NK-92 (cell line): ENCODE results near the gene PNISR.
A peak's percentile ranks its signal among the peaks of the same experiment; 100 is the strongest.
"Not testable (repeated sequence)": the region's sequence is repeated elsewhere in the genome, so short reads cannot be mapped to it uniquely, and the experiment has no call there.

ENCODE experiments used
- DNase-seq: peaks from one replicate; lab custom pipeline; 2025; ENCODE audit not compliant: unreplicated experiment; lab: John Stamatoyannopoulos, UW

The PNISR gene

GRCh38 chr6:99424761-99425646, at the start of gene PNISR:
PNISR (minus strand) TSS chr6:99425308; CDS start chr6:99414659, 10,649 bp downstream.
- DNase-seq: peak; percentile 41

GRCh38 chr6:99473730-99474129, 48.6 kb upstream of the PNISR start:
- no peak for DNase-seq

GRCh38 chr6:99471638-99472037, 46.5 kb upstream of the PNISR start:
- no peak for DNase-seq

- no peak for DNase-seq
Measured at GRCh38 chr6:99467509-99468106, 42.5 kb upstream of the PNISR start.

- DNase-seq: not testable (repeated sequence)
Measured at GRCh38 chr6:99459133-99459532, 34.0 kb upstream of the PNISR start.

GRCh38 chr6:99458319-99458718, 33.2 kb upstream of the PNISR start:
- DNase-seq: no peak

DNA sequence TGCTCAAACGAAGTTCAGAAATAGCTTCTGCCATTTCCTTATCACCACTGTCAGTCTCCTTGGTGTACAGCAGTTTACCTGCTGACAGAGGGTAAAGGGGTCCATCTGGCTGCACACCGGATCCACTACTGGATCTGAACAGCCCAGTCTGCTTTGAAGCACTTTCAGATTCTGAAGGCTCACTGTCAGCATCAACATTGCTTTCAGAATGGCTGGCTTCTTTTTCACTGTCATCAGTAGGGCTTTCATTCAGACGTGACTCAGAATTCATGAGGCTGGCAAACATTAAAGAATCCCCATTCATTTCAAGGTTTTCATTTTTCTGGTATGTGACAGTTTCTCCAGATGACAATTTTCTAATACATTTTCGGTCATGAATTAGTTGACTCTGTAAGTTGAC, 21.0 kb upstream of the PNISR start:
- no peak for DNase-seq

- no peak for DNase-seq
Measured at GRCh38 chr6:99434702-99435530, 9.8 kb upstream of the PNISR start.

DNA sequence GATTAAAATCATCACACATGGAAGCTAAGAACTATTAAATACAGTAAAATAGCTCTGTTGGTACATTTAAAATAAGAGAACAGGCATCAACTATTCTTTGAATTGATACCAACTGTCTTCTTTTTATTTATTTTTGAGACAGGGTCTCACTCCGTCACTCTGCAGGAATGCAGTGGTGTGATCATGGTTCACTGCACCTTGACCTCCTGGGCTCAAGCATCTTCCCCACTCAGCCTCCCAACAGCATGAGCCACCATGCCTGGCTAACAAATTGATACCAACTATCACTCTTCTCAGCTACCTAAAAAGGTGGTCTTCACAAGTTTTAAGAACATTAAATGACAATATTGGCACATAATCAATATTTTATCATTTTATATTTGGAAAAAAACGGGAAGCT, 7.8 kb upstream of the PNISR start:
- no peak for DNase-seq

- DNase-seq: no peak
Measured at GRCh38 chr6:99431901-99432300, 6.8 kb upstream of the PNISR start.

DNA sequence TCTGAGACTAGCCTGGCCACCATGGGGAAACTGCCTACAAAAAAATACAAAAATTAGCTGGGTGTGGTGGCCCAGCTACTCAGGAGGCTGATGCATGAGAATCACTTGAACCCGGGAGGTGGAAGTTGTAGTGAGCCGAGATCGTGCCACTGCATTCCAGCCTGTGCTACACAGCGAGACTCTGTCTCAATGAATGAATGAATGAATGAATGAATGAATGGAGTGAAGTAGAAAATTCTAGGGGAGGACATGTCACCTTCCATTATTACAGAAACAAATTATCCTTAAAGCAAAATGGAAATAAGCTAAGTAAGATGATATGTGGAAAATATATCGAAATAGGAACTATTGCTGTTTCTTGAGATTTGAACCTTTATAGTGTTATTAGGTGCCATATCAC, 2.9 kb upstream of the PNISR start:
- no peak for DNase-seq

DNA sequence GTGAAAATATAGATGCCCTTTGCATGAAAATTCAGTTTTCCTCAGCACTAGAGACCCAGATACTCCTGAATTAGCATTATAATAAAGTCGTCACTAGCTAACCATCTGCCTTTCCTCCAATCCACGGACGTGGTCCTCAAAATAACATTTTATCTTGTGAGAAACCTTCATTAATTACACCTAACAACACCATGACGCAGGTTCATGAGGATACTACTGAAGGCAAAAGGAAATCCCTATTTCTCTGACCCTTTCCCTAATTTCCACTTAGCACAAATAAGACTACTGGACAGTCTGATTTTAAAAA, 1.3 kb upstream of the PNISR start:
- no peak for DNase-seq

DNA sequence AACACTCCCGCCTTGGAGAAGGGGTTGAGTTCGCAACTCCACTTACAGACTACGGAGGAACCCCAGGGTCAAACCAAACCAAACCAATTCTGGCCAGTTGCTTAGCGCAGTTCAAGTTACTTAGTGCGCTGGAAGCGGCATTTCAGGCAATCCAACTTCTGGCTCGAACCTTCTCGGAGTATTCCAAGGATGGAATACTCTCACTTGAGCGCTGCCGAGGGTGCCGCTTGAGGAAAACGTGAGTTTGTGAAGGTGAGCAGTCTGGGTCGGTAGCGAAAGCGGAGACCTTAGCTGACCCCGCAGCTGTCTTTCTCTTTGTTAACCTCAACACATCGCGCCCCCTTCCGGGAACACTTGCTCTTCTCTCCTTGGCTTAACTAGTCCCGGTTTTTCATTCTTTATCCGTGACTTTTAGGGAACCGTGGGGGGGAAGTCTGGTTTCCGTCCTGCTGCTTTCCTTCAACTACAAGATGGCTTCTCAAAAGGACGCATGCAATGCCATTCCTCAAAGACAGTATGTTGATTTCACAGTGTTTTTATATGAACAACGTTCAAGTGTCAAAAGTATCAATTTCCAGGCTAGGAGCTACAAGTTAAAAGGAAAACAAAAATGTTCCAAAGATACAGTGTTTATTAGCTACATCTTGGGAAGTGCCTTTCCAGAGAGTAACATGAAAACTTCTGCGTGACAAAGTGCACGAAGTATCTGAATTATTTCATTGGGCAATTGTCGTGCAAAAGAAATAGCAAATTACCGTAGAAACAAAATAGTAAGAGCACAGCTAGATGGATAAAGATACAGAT, 741 bp upstream of the PNISR start:
- DNase-seq: no peak

DNA sequence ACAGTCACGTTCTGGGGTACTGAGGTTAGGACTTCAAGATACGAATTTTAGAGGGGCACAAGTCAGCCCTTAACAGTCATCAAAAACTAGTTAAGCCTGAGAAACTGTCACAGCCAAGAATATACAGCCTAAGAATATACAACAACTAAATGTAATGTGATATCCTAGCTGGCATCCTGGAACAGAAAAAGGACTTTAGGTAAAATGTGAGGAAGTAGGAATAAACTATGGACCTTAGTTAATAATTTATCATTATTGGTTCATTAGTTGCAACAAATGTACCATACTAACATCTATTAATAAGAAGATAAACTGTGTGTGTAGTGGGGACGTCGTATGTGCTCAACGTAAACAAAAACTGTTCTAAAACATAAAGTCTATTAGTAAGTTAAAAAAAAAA, 1.1 kb downstream of the PNISR start:
- DNase-seq: no peak

GRCh38 chr6:99422912-99423311, 2.2 kb downstream of the PNISR start:
- DNase-seq: no peak

DNA sequence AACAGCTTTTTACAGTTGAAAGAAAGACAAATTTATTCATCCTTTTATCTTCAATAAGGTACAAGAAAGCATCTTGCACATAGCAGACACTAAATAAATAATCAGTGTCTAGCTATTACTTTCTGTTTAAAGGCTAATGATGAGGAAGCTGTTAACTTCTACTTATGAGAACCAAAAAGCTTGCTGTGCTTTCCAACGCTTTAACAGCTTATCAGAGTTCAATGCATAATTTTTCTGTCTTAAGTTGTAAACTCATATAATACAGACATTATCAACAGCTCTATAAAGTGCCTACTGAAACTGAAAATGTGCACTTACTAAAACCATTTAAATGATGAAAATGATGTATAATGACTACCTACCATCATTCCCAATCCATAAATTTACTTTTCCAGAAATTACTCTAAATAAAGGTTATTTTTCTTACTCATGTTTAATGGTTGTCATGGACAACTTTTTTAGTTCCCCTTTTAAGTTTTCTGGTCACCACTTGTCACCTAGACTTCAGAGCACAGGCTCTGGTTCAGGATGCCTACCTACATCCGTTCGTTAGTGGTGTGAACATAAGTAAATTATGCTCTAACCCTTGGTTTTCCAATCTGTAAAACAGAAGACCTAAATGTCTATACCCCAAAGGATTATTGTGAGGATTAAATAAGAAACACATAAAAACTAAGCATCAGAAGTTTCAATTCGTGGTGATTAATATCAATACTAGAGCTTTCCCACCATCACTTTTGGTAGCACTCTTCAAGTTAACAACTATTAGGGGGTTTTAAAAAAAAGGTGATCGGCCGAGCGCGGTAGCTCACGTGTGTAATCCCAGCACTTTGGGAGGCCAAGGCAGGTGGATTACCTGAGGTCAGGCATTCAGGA, 8.0 kb downstream of the PNISR start:
- DNase-seq: no peak

DNA sequence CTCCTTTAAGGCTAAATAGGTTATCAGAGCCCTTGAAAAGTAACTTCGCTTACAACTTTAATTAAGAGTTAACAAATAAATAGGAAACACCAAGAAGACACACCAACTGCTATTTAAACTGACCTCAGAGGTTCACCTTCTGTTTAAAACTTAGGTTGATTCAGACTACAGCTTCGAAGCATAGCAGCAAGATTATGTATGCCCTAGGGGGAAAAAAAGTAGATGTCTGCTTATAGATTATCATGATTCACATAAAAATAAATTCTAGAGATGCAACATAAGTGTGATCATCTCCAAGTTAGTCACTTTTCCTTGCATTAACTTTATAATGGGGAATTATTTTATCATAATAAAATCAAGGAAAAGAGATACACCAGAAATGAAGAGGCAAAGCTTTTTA, 8.9 kb downstream of the PNISR start:
- DNase-seq: no peak

DNA sequence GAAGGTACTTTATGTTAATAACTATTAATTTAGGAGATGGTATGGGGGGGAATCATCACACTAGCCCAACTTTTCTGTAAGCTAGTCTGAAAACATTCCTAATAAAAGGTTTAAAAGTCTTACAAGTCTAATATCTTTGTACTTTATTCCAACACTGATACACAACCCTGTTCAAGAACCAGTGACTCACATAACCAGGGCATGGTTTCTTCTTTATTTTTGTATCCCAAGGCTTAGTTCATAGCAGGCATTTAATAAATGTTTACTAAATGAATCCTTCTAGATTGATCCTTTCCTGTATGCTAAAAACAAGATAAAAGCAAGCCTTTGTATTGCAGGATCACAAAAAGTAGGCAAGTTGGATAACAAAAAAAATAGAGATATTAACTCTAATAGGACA, 9.7 kb downstream of the PNISR start:
- no peak for DNase-seq

- no peak for DNase-seq
Measured at GRCh38 chr6:99412065-99412464, 13.0 kb downstream of the PNISR start.

GRCh38 chr6:99409672-99410071, 15.4 kb downstream of the PNISR start:
- no peak for DNase-seq
